Measurements from ENCODE around the gene TRIB2.

Gene TRIB2

DNA sequence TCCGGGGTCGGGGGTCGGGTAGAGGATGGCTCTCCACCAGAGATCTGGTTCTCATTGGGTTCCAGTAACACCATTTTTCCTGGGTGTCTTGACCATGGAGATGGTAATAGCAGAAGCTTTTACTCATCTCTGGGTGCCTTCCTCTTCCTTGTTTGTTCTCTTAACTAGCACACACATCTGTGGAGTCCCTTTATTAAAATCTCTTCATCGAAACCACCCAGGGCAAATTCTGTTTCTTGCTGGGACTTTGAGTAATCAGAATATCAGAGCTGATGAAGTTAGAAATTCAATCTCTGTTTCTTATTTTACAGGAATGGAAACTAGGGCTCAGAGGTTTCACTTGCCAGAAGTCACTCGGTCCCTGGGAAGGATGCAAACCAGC lies 15.0 kb upstream of the TRIB2 start:
- DNase-seq = no peak

DNA sequence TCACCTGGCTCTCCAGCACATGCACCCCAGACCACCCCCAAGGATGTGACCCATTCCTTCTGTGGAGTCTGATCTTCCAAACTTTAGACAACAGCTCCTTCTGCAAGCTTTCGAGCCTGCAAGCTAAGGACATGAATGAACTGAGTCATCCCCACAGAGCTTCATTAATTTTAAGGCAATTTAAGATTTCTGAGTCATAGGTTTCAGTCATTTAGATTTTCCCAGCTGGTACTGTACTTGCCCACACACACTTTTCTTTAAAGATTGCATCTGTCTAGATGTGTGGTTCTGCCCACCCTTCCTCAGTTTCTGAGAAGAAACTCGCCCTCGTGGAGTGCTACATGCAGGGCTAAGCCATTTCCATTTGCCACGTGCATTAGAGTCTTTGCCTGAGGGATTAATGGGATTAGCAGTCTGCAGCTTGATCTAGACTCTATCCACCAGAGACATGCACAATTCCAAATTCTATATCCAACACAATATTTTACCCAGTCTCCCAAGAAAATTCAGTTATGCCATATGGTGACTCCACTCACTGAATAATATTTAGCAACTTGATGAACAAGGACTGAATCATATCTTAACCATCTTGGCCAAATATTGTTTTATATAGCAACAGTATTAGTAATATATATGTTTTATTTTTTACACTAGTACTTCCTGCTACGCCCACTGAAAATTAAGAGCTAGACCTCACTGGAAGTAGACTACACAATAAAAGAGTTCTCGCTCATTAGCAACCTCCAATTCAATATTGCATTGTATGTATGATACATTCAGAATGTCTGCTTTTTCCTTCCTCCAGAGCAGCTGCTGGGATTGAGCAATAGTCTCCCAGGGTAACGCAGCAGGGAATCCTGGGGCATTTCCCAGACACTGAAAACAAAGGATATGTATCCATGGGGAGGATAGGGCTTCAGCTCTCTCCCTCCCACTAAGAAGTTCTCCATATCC lies 14.3 kb upstream of the TRIB2 start:
- DNase-seq = no peak

DNA sequence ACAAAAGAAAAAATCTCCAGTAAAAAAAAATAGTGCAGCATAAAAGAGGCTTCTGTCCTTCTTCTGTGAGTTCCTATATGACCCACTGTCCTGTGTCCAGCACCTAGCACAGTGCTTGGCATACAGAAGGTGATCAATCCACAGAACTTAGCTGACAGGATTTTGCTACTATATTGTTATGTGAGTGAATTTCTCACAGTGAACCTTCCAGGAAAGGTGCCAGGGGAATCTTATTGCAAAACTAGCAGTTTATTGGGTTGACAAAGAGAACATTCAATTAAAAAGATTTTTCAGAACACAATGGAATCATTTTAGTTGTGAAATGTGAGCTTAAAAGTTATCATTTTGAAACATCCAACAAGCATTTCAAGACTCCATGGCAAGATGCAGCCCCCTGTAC lies 12.4 kb upstream of the TRIB2 start:
- no peak for DNase-seq

DNA sequence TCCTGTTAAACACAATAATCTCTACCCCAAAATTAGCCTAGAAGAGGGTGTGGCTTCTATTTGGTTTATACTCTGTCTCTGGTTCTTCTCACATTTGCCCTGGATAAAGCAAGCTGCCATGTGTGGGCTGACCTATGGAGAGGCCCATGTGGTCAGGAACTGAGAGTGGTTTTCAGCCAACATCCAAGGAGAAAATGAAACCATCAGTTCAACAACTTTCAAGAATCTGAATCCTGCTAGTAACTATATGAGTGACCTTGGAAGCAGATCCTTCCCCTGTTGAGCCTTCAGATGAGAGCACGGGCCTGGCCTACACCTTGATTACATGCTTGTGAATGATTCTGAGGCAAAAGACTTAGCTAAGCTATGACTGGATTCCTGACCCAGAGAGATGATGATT lies 11.5 kb upstream of the TRIB2 start:
- DNase-seq = no peak

DNA sequence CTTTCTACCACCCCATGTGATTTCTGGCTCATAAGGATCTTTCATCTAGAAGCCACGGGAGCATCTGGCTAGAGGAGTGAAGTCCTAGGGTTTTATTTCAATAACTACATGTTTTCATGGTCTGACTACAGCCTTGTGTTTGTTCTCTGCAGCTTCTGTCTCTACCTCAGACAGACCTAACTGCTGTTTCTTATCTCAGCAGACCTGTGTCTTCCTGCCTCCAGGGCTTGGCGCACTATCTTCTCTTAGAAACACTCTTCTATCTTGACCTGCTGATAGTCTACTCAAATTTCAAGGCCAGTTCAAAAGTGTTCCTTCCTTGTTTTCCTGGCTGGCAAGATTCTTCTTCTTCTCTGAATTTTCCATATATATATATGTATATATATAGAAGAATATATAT lies 11.0 kb upstream of the TRIB2 start:
- DNase-seq = no peak

DNA sequence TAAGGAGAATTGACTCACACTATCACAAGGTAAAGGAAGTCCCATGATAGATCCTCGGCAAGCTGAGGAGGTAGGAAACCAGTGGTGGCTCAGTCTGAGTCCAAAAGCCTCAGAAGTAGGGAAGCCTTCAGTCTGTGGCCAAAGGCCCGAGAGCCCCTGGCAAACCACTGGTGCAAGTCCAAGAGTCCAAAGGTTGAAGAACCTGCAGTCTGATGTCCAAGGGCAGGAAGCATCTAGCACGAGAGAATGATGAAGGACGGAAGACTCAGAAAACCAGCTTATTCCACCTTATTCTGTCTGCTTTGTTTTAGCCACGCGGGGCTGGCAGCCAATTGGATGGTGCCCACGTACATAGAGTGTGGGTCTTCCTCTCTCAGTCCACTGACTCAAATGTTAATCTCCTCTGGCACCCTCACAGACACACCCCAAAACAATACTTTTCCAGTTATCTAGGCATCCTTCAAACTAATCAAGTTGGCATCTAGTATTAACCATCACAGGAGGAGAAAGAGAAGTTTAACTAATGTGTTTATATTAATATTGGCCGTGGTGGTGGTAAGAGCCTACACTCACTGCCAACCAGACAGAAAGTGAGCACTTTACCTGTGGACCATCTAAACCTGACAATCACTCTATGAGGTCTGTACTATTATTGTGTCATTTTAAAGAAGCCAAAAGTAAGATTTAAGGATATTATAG lies 8.1 kb upstream of the TRIB2 start:
- DNase-seq = no peak

DNA sequence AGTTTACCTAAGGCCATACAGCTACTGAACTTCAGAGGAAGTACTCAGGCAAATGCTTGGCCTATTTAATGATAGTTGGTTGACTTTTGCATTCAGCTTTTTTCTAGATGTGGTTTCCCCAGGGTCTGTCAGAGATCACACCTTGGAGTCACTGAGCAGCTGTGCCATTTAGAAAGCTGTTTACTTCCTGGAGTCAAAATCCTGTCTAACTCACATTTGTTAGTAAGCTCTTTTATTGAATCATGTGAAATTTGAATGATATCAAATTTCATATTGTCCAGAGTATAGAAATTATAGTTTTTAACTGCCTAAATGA lies 7.6 kb upstream of the TRIB2 start:
- no peak for DNase-seq

DNA sequence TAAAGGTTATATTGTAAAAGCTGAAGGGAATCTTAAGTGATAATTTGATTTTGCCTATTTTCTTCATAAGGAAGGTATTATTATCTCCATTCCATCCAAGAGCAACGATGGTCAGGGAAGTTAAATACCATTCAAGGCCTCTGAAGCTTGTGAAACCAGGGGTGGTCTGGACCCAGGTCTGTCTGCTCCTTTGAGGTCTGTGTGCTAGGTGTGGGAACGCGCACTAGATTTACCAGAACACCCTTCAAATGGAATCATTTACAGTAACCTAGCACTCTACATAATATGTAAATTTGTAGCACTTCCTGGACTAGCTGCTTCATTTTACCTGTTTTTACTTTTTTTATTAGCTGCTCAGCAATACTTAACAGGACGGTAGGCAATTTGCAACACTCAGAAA lies 6.4 kb upstream of the TRIB2 start:
- no peak for DNase-seq

DNA sequence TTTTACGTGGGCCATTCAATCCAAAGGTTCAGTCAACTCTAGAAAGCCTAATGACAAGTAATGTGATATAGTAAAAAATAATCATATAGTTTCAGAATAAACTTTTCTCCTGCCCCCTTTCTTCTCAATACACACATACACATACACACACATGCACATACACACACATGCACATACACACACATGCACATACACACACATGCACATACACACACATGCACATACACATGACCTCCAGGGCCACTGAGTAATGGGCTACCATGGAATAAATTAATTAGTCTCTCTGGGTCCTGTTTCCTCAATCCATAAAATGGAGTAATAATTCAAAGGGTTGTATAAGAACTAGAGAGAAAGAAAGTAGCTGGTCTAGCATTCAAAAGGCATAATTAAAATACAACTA lies 5.4 kb upstream of the TRIB2 start:
- no peak for DNase-seq

DNA sequence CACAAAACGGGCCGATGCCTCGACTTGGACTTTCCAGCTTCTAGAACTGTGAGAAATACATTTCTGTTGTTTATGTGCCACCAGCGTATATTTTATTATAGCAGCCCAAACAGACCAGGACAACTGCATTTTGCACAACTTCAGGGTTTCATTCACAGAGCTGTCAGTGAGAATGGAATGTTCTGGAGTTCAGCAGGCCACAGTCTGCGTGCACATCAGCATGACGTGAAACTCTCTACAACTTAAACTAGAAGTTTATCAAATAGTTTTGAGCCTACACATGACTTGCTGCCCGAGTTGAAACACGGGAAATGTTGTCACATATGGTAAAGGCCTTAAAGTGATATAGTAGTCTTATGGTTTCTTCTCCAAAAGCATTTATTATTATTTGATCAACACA lies 3.9 kb upstream of the TRIB2 start:
- DNase-seq = no peak

DNA sequence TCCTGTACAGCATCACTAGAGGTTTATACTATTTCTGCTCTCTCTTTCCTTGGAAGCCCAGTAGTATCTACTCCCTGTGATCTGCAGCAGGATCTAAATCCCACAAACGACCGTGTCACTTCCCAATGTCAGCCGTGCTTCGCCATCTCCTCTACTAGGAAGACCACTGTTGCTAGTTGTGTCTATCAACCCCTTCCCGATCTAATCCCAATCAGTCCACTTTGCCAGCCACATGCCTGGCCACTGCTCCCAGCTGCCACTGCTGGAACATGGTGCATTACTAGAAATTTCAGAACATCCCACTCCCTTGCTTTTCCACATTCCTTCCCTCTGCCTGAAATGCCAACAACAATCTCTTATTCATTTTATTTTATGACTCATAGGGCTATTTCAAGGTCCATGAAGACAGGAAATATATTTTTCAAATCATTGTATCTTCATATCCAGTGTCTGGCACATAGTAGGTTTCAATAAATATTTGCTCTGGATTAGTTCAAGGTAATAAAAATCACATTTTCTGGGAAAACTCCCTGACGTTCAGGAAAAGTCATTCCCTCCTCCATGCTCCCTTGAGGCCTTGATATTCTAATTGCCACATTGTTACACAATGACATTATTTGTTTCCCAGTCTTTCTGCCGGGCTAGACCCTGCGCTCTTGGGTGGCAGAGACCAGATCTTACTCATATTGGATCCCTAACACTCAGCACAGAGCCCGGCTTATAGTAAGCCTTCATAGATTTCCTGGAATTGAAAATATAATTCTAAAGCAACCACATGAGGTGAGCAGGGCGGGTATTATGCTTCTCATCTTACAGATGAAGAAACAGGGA lies 2.1 kb upstream of the TRIB2 start:
- no peak for DNase-seq

DNA sequence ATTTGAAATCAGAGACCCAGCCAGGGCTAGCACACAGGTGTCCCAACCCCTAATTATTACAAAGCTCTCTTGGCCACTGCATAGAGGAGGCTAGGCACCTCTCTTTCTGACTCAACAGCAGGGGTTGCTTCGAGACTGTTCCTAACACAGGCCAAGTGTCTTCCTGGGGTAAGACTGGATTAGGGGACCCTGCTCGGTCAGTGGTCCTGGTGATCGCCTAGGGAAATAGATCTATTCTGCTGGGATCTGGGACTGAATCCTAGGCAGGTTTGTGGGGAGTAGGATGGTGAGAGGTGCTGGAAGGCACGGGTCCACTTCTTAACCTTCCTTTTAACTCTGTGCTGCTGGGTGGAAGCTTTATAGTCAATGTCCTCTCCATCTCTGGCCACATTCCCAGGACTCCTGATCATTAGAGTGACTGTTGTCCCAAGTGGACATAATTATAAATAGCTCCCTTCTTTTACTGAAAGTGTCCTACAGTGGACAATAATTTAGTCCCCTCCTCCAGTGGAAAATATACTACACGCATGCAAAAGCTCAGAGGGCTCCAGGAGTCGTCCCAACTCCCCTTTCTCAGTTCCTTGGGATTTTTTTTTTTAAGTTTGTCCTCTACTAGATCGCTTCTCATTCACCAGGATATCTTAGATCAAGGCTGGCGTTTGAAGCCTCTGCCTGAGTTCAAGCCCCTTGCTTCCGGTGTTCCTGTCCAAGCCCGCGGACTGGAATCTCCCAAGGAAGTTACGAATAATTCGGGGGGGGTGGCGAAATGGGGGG lies 1.3 kb upstream of the TRIB2 start:
- no peak for DNase-seq

DNA sequence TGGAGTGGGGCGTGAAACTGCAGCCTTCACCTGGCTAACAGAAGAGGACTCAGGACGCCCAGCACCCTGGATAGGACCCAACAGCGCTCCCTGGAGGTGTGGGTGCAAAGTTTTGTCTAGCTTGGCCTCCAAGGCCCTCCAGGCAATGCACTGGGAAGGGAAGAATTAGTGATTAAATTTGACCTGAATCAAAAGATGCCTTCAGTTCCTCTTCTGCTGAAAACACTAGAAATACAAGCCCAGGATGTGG lies 779 bp upstream of the TRIB2 start:
- DNase-seq = peak; percentile 62

DNA sequence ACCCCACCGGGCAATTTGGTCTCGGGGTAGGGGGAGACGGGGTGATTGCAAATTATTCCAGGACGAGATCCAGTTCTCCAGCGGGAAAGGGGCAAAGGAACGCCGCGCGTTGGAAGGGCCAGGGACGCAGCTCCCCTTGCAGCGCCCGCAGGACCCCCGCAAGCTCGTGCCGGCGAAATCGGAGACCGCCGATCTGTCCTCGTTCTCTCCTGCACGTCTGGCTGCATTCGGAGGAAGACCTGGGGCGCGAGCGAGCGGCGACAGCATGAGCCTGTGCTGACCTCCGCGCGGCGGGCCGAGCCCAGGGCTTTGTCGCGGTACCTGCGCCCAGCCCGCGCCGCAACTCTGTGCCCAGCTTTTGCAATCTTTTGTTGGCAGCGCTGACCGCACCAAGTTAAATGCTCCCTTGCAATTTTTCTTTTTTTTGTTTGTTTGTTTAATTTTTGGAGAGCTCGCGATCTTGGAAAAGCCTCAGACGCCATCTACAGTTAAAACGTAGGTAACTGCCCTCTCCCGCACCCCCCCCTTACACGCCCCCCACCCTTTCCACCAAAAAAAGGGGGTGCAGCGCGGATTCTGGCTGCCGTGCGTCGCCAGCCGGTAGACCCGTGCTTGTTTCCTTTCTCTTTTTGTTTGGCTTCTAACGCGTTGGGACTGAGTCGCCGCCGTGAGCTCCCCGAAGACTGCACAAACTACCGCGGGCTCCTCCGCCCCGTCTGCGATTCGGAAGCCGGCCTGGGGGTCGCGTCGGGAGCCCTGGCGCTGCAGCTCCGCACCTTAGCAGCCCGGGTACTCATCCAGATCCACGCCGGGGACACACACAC lies 667 bp downstream of the TRIB2 start:
- peak; percentile 22 for DNase-seq

DNA sequence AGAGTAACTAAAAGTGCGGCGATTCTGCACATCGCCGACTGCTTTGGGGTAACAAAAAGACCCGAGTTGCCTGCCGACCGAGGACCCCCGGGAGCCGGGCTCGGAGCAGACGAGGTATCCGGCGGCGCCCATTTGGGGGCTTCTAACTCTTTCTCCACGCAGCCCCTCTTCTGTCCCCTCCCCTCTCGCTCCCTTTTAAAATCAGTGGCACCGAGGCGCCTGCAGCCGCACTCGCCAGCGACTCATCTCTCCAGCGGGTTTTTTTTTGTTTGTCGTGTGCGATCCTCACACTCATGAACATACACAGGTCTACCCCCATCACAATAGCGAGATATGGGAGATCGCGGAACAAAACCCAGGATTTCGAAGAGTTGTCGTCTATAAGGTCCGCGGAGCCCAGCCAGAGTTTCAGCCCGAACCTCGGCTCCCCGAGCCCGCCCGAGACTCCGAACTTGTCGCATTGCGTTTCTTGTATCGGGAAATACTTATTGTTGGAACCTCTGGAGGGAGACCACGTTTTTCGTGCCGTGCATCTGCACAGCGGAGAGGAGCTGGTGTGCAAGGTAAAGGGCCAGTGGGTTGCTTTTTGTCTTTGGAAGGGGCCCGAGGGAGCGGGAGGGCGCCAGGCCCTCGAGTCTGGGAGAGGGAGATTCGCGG lies 1.4 kb downstream of the TRIB2 start:
- DNase-seq = peak; percentile 16

DNA sequence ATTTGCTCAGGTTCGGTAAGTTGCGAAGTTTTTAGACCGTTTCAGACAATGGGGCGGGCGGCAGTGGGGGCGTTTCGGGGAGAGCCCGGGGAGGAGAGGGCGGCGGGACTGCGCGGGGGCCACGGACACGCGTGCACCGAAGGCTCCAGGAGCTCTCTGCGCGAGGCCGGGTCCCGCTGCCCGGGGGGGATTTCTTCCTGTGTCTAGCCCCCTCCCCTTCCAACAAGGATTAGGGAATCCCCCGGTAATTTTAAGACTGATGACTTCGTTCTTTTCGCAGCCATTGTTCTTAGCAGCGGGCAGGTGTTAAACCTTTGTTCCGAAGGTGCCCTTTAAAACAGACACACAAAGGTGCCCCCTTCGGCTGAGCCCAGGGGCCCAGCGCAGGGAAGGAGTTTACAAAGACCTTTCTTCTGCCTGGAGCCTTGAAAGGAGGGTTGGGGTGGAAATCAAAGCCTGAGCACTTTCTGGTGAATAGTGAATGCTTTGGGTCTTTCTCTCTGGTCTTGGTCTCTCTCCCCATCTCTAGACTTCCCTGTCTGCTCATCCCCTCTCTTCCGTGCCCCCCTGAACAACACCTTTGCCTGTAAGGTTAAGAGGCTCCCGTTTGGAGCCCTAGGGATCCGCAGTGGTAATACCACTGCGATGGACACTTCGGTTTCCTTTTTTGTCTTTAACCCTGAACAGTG lies 2.1 kb downstream of the TRIB2 start:
- no peak for DNase-seq

DNA sequence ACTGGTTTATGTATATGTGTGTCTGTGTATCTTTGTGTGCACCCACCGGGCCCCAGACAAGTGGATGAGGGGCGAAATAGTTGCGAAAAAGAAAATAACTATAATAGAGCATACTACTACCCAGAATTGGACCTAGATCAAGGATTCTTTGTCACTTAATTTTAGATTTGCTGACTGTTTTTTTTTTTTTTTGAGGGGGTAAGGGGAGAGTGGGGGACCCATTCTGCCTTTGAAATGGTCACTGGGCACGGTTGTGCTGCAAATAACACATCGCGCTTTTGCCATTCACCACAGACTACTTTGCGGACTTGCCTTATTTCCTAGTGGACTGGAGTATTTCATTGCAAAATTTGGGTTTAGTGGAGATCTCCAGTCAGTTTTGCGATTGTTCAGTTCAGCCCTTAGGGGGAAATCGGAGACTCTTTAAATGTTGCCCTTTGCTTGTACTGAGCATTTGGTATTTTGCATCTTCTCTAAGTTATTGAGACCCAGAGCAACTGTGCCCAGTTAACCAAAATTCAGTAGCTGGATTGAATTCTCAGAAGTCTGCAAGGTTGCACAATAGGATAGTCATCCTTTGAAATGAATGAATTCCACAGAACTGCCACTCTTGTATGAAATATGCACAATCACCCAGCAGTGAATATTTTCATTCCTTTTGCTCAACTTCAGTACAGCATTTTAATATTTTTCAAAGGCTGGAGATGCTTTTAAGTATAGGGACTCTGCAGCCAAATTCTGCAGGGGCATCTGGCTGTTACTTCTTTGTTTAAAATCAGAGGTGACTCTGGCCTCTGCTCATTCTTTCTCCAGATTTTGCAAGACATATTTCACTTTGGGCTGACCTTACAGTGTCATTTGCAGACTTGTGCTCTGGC lies 2.9 kb downstream of the TRIB2 start:
- no peak for DNase-seq

DNA sequence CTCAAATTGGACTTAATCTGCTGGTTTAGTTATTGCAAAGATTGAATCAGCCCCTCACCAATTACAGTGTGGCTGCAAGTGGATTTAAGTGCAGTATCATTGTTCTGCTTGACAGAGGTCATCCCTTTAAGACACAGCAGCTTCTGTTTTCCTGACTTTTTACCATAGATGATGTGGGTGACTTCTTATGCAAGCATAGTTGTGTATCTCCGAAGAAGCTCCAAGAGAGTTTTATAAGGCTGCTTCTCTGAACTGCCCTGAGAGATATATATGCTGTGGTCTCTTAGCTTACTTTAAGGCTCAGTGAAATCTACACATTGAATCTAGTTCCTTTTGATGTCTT lies 3.5 kb downstream of the TRIB2 start:
- DNase-seq = no peak

DNA sequence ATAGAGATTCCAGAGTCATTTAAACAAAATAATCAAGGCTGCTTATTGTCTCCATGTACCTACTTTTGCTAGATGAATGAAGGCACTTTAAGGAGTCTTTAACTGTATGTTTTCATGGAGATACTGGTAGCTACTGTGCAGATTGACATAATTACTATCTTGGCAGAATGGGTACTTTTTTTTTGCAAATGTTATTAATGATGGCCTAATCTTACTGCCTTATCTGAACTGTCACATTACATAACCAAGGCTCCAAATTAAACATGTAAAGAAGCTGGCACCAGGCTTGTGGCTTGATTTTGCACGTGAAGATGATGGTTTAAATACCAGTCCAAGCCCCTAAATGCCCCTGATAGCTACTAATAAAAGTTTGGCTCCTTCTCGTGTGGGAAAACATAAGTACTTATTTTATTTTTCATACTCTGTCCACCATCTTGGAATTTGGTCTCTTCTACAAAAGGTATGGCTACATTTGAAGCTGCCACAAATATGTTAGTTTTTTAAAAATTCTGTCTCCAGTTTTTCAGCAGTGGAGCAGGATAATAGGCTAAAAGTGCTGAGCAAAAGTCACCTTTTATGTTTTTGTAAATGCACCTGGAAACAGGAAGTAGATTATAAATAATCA lies 4.1 kb downstream of the TRIB2 start:
- no peak for DNase-seq
